IMR-90 (cell line): ENCODE measurements around the gene TGM4. TPM values are rescaled to one million over a fixed set of nuclear protein-coding genes. Genes with fewer than 3 reads are reported as not detected.

Source experiments
- ATAC-seq: fragments of 200-7000 bp; cut with Tn5 transposase; 2 replicates; pipeline ENCODE4 v1.9.1; 2020; ENCODE audit warnings: low read depth, mild to moderate bottlenecking, moderate library complexity
- BruUV-seq: library from RNA; stranded (reverse); fragments of 400-500 nt; replicated peaks from 2 replicates; lab custom pipeline; 2021; lab: Mats Ljungman, UMichigan
- CTCF ChIA-PET: fragments of 300-600 bp; formaldehyde crosslinking; extraction: SDS; loops from one replicate; lab custom pipeline; 2021; ENCODE audit warnings: antibody characterized with exemption; lab: Yijun Ruan, JAX
- POLR2A ChIA-PET: fragments of 300-600 bp; sonication (Branson Sonifier 250); formaldehyde crosslinking; loops from one replicate; lab custom pipeline; 2022; ENCODE audit warnings: antibody characterized with exemption; ENCODE audit not compliant: unreplicated experiment; lab: Charles Lee
- DNase-seq: peaks from one replicate; pipeline ENCODE4 v3.0.0; 2013
- H2AFZ ChIP-seq: replicated peaks from 2 replicates; pipeline ENCODE3; 2013; ENCODE audit warnings: low read length, mild to moderate bottlenecking; ENCODE audit not compliant: poor library complexity
- H2AK5ac ChIP-seq: 2 replicates; pipeline ENCODE4 v1.6.1; 2013; ENCODE audit warnings: low read depth, low read length, inconsistent platforms
- H2AK9ac ChIP-seq: replicated peaks from 2 replicates; pipeline ENCODE3; 2013; ENCODE audit warnings: mild to moderate bottlenecking, low read depth, low read length, moderate library complexity; ENCODE audit not compliant: poor library complexity
- H2BK120ac ChIP-seq: 2 replicates; pipeline ENCODE4 v1.6.1; 2013; ENCODE audit warnings: low read depth, low read length, inconsistent platforms
- H2BK15ac ChIP-seq: 3 replicates; pipeline ENCODE4 v1.6.1; 2013; ENCODE audit warnings: low read depth, low read length, inconsistent platforms
- H2BK20ac ChIP-seq: 2 replicates; pipeline ENCODE4 v1.6.1; 2013; ENCODE audit warnings: low read depth, mild to moderate bottlenecking, inconsistent platforms, low read length, moderate library complexity
- H2BK5ac ChIP-seq: 2 replicates; pipeline ENCODE4 v1.6.1; 2013; ENCODE audit warnings: mild to moderate bottlenecking, low read depth, low read length, inconsistent platforms; ENCODE audit not compliant: poor library complexity, severe bottlenecking
- H3K14ac ChIP-seq: replicated peaks from 2 replicates; pipeline ENCODE4 v1.6.1; 2013; ENCODE audit warnings: low read depth, low read length, inconsistent platforms
- H3K18ac ChIP-seq: 2 replicates; pipeline ENCODE4 v1.6.1; 2013; ENCODE audit warnings: low read depth, low read length, control low read depth
- H3K23ac ChIP-seq: 2 replicates; pipeline ENCODE4 v1.6.1; 2013; ENCODE audit warnings: low read depth, low read length, inconsistent platforms
- H3K27ac ChIP-seq: 2 replicates; pipeline ENCODE4 v1.5.1; 2013; ENCODE audit warnings: mild to moderate bottlenecking, control low read depth, low read length; ENCODE audit not compliant: insufficient read depth
- H3K27me3 ChIP-seq: 2 replicates; pipeline ENCODE4 v1.6.1; 2013; ENCODE audit warnings: low read length; ENCODE audit not compliant: control insufficient read depth, insufficient read depth
- H3K36me3 ChIP-seq: 2 replicates; pipeline ENCODE4 v1.6.1; 2013; ENCODE audit warnings: low read length, mixed read lengths; ENCODE audit not compliant: control insufficient read depth, insufficient read depth
- H3K4ac ChIP-seq: 2 replicates; pipeline ENCODE4 v1.6.1; 2013; ENCODE audit warnings: low read depth, low read length, inconsistent platforms
- H3K4me1 ChIP-seq: 2 replicates; pipeline ENCODE4 v1.6.1; 2013; ENCODE audit warnings: low read length, mixed read lengths; ENCODE audit not compliant: control insufficient read depth, insufficient read depth
- H3K4me2 ChIP-seq: 2 replicates; pipeline ENCODE4 v1.6.1; 2013; ENCODE audit warnings: low read depth, mild to moderate bottlenecking, control low read depth, low read length, moderate library complexity
- H3K4me3 ChIP-seq: 2 replicates; pipeline ENCODE4 v1.5.1; 2013; ENCODE audit warnings: low read depth, mild to moderate bottlenecking, control low read depth, low read length, moderate library complexity; ENCODE audit not compliant: insufficient read depth
- H3K56ac ChIP-seq: 2 replicates; pipeline ENCODE4 v1.6.1; 2013; ENCODE audit warnings: low read length, inconsistent platforms; ENCODE audit not compliant: insufficient read depth; ENCODE audit errors: extremely low read depth
- H3K79me1 ChIP-seq, 2 experiments: 2 replicates each; pipeline ENCODE4 v1.6.1; 2013; ENCODE audit warnings: low read length in 2 of 2, inconsistent platforms in 1 of 2, low read depth in 1 of 2
- H3K9ac ChIP-seq: 2 replicates; pipeline ENCODE4 v1.6.1; 2013; ENCODE audit warnings: low read depth, low read length, control low read depth
- H3K9me1 ChIP-seq: 2 replicates; pipeline ENCODE4 v1.6.1; 2013; ENCODE audit warnings: low read length, inconsistent platforms; ENCODE audit not compliant: insufficient read depth
- H3K9me3 ChIP-seq: 2 replicates; pipeline ENCODE4 v1.6.1; 2013; ENCODE audit warnings: low read length; ENCODE audit not compliant: control insufficient read depth, insufficient read depth
- H4K20me1 ChIP-seq: 2 replicates; pipeline ENCODE4 v1.6.1; 2013; ENCODE audit warnings: low read length, inconsistent platforms; ENCODE audit not compliant: insufficient read depth
- H4K5ac ChIP-seq: 2 replicates; pipeline ENCODE4 v1.6.1; 2013; ENCODE audit warnings: mild to moderate bottlenecking, low read depth, low read length, control low read depth
- H4K8ac ChIP-seq, 2 experiments: 2 replicates each; pipeline ENCODE4 v1.6.1; 2013; ENCODE audit warnings: low read depth in 2 of 2, low read length in 2 of 2, control low read depth in 1 of 2, inconsistent platforms in 1 of 2
- H4K91ac ChIP-seq: 2 replicates; pipeline ENCODE4 v1.6.1; 2013; ENCODE audit warnings: low read depth, low read length, inconsistent platforms; ENCODE audit not compliant: insufficient read depth
- CHD1 ChIP-seq: IDR thresholded peaks from 2 replicates; pipeline ENCODE4 v1.6.1; 2012; ENCODE audit warnings: low read depth, low read length, improper control_type of control experiment
- WGBS, 2 experiments: methylation state at CpG; one replicate each; pipeline versions ENCODE4 v1.1.5 to v1.1.7; 2013; ENCODE audit warnings: missing lambda C conversion rate in 2 of 2; ENCODE audit not compliant: insufficient read length in 1 of 2; ENCODE audit errors: extremely low coverage in 2 of 2; 5-methylcytosine and 5-hydroxymethylcytosine counted together
- dilution Hi-C: fragments of 300-500 bp; cut with HindIII; formaldehyde crosslinking; loops from one replicate; pipeline ENCODE4 v1.14.3; 2018; ENCODE audit warnings: low sequenced_read_pairs; ENCODE audit not compliant: unreplicated experiment
- in situ Hi-C: fragments of 300-500 bp; cut with MboI; formaldehyde crosslinking; loops from 3 replicates; pipeline ENCODE4 v1.14.3; 2019; ENCODE audit warnings: low sequenced_read_pairs, inconsistent platforms, mixed read lengths
- intact Hi-C: fragments of 100-400 bp; cut with micrococcal nuclease; formaldehyde crosslinking; loops from 2 replicates; pipeline ENCODE4 v1.10.0; 2022
- polyA plus RNA-seq, 3 experiments: library from polyadenylated mRNA; depleted of rRNA; stranded (reverse); fragments of >200 nt; gene quantifications; 2 replicates each; pipeline ENCODE4 v1.2.3, GENCODE V29; 2012; ENCODE audit warnings: low replicate concordance in 1 of 3
- total RNA-seq: library from RNA; depleted of rRNA; stranded (reverse); fragments of >200 nt; gene quantifications from 2 replicates; pipeline ENCODE4 v1.2.3, GENCODE V29; 2012

The TGM4 gene
- total and polyA plus RNA-seq, 2 of the 4 experiments (the other 2 are of a cell fraction), result under 0.01 to 0.10 TPM

GRCh38 chr3:44918087-44918486 is 43.7 kb downstream of the TGM4 start:
- Histone ChIP-seq H3K9me3 (no peaks in the 10 kb centered on the region), H4K20me1 (no peaks in the 10 kb centered on the region), H2BK20ac (no peak overlapping the region), H2BK5ac (no peak overlapping the region), H3K9me1 (no peaks in the 10 kb centered on the region), H2AK9ac (no peak overlapping the region), H2AK5ac (no peak overlapping the region), H3K4ac (no peak overlapping the region), H2BK15ac (no peak overlapping the region), H3K4me3 (no peak overlapping the region), H3K23ac (no peak overlapping the region), H3K9ac (no peak overlapping the region), H4K8ac (no peak overlapping the region), H3K4me1 (no peaks in the 10 kb centered on the region), H3K18ac (no peak overlapping the region), H3K14ac (no peak overlapping the region), H3K4me2 (no peak overlapping the region), H4K91ac (no peak overlapping the region), H3K27ac (no peak overlapping the region), H3K27me3 (no peaks in the 10 kb centered on the region), H3K79me1 (no peaks in the 10 kb centered on the region), H2AFZ (no peak overlapping the region), H2BK120ac (no peak overlapping the region), H4K5ac (no peak overlapping the region), H3K56ac (no peak overlapping the region), H3K36me3 (peaks cover 12% of the 10 kb centered on the region)
- ATAC-seq (no peak), DNase-seq (no peak)
- intact Hi-C loops (loop anchor here (10.0 kb wide), 1 partner anchor 273 kb away; the partner anchor contains the start of gene ZNF35), dilution Hi-C loops (no loop called here), in situ Hi-C loops (no loop called here)
- TF ChIP-seq CHD1, result no peak
- no CpG with 5 or more reads among the region's 12 CpGs for WGBS, 2 experiments
- ChIA-PET CTCF (no interaction called here), POLR2A (no interaction called here)
- BruUV-seq, result no TSS peak
